Choroid plexus epithelial cell (primary cell): ENCODE data around the gene NDUFV3.
A peak's percentile ranks its signal among the peaks of the same experiment; 100 is the strongest.
"Not testable (repeated sequence)": the region's sequence is repeated elsewhere in the genome, so short reads cannot be mapped to it uniquely, and the experiment has no call there.

Source experiments
- DNase-seq: peaks from one replicate; pipeline ENCODE4 v3.0.0-alpha.2; 2010; ENCODE audit warnings: low read depth
- H3K4me3 ChIP-seq: 2 replicates; pipeline ENCODE4 v1.5.1; 2011; ENCODE audit warnings: low read depth, mild to moderate bottlenecking, control low read depth, low read length, moderate library complexity
- CTCF ChIP-seq: conservative IDR thresholded peaks from 2 replicates; pipeline ENCODE4 v1.5.1; 2011; ENCODE audit warnings: low read depth, mild to moderate bottlenecking, control low read depth, inconsistent platforms, low read length, moderate library complexity

NDUFV3 gene

GRCh38 chr21:42892931-42893755, at the start of gene NDUFV3:
Gene NDUFV3, plus strand, starts transcription at chr21:42893309. Its CDS starts 25 bp downstream, at chr21:42893334.
- peak within 1 kb of the TSS; percentile 97 for H3K4me3 ChIP-seq
- peak; percentile 99 for DNase-seq
- no peak for TF ChIP-seq CTCF

- no peak overlapping the region for H3K4me3 ChIP-seq
- no peak for TF ChIP-seq CTCF
- DNase-seq = no peak
Measured at GRCh38 chr21:42844411-42845113, 48.5 kb upstream of the NDUFV3 start.

GRCh38 chr21:42845296-42845965, 47.7 kb upstream of the NDUFV3 start:
- no peak overlapping the region for H3K4me3 ChIP-seq
- no peak for TF ChIP-seq CTCF
- no peak for DNase-seq

GRCh38 chr21:42846221-42846620, 46.9 kb upstream of the NDUFV3 start:
- TF ChIP-seq CTCF = no peak
- no peak overlapping the region for H3K4me3 ChIP-seq
- no peak for DNase-seq

- DNase-seq = no peak
- no peak for TF ChIP-seq CTCF
- H3K4me3 ChIP-seq = no peak overlapping the region
Measured at GRCh38 chr21:42847051-42847707, 45.9 kb upstream of the NDUFV3 start.

GRCh38 chr21:42847726-42848125, 45.4 kb upstream of the NDUFV3 start:
- H3K4me3 ChIP-seq = no peak overlapping the region
- DNase-seq = no peak
- no peak for TF ChIP-seq CTCF

- H3K4me3 ChIP-seq = not testable (repeated sequence)
Measured at GRCh38 chr21:42848144-42848931, 44.8 kb upstream of the NDUFV3 start.

More at GRCh38 chr21:42848144-42848931, 44.8 kb upstream of the NDUFV3 start:
- DNase-seq = not testable (repeated sequence)
